ENCODE data around the gene DNAH17.

Gene DNAH17

GRCh38 chr17:78374631-78375274 is 202.4 kb downstream of the DNAH17 start:
- TF ChIP-seq CTCF (conservative IDR thresholded peaks at IDR 0.05; ENCODE audit: low read depth, low read length): no peak
- peak; percentile 74 for DNase-seq (ENCODE audit: low read depth)
- no peak overlapping the region for H3K4me3 ChIP-seq (ENCODE audit: low read depth, low read length)

- H3K4me3 ChIP-seq (ENCODE audit: low read depth, low read length): no peak overlapping the region
- DNase-seq (ENCODE audit: low read depth): no peak
- TF ChIP-seq CTCF (conservative IDR thresholded peaks at IDR 0.05; ENCODE audit: low read depth, low read length): no peak
Observed at GRCh38 chr17:78374189-78374588, 203.0 kb downstream of the DNAH17 start.

Measured in choroid plexus epithelial cell (primary cell).